HepG2 (cell line): Measurements from ENCODE around the gene PLA2R1. TPM values are rescaled to one million over a fixed set of nuclear protein-coding genes. Genes with fewer than 3 reads are reported as not detected.

Experiments used
- ADNP ChIP-seq: sonication (generic); formaldehyde crosslinking; IDR thresholded peaks from 2 replicates; pipeline ENCODE4 v1.4.0; 2020; ENCODE audit warnings: missing genetic modification reagents
- ATRX ChIP-seq: sonication (generic); formaldehyde crosslinking; IDR thresholded peaks from 2 replicates; pipeline ENCODE4 v1.4.0; 2020; ENCODE audit warnings: missing genetic modification reagents, borderline replicate concordance
- ELF3 ChIP-seq: IDR thresholded peaks from 2 replicates; pipeline ENCODE4 v1.6.1; 2016; ENCODE audit warnings: missing genetic modification reagents, missing compliant biosample characterization
- FIP1L1 ChIP-seq: fragments of 200-400 bp; formaldehyde crosslinking; IDR thresholded peaks from 2 replicates; pipeline ENCODE4 v1.6.1; 2018; ENCODE audit warnings: low read depth, mild to moderate bottlenecking, low read length, moderate library complexity, borderline replicate concordance; ENCODE audit not compliant: insufficient read depth
- HMGXB4 ChIP-seq, 2 experiments: sonication (generic) in 1 of 2; formaldehyde crosslinking in 1 of 2; IDR thresholded peaks; 2 replicates each; pipeline versions ENCODE4 v1.4.0 to v1.6.1; 2018 to 2020; ENCODE audit warnings: missing genetic modification reagents in 2 of 2, borderline replicate concordance in 1 of 2, low read depth in 1 of 2, mild to moderate bottlenecking in 1 of 2, missing biosample characterization in 1 of 2
- HNF1A ChIP-seq, 2 experiments: sonication (generic) in 1 of 2; formaldehyde crosslinking in 1 of 2; IDR thresholded peaks; 2 replicates each; pipeline versions ENCODE4 v1.4.0 to v1.6.1; 2016 to 2020; ENCODE audit warnings: borderline replicate concordance in 1 of 2, low read depth in 1 of 2, mild to moderate bottlenecking in 1 of 2, missing genetic modification reagents in 1 of 2
- NCOA2 ChIP-seq: sonication (generic); formaldehyde crosslinking; IDR thresholded peaks from 2 replicates; pipeline ENCODE4 v1.8.0; 2022; ENCODE audit warnings: inconsistent platforms
- NFIB ChIP-seq: sonication (generic); formaldehyde crosslinking; IDR thresholded peaks from 2 replicates; pipeline ENCODE4 v1.9.0; 2021; ENCODE audit warnings: missing genetic modification reagents, mild to moderate bottlenecking, borderline replicate concordance
- SRSF9 ChIP-seq: fragments of 200-400 bp; formaldehyde crosslinking; IDR thresholded peaks from 2 replicates; pipeline ENCODE4 v1.6.1; 2018; ENCODE audit warnings: borderline replicate concordance, mild to moderate bottlenecking, low read depth, low read length; ENCODE audit not compliant: insufficient read depth, poor library complexity, severe bottlenecking
- TMF1 ChIP-seq: sonication (generic); formaldehyde crosslinking; IDR thresholded peaks from 2 replicates; pipeline ENCODE4 v1.8.1; 2022; ENCODE audit warnings: low read depth, missing genetic modification reagents
- UBTF ChIP-seq: sonication (generic); formaldehyde crosslinking; IDR thresholded peaks from 2 replicates; pipeline ENCODE4 v1.4.0; 2020; ENCODE audit warnings: mild to moderate bottlenecking, missing genetic modification reagents
- ZFP91 ChIP-seq: sonication (generic); formaldehyde crosslinking; IDR thresholded peaks from 2 replicates; pipeline ENCODE4 v1.9.0; 2022; ENCODE audit warnings: missing genetic modification reagents, mild to moderate bottlenecking, borderline replicate concordance
- ZNF232 ChIP-seq: sonication (generic); formaldehyde crosslinking; IDR thresholded peaks from 2 replicates; pipeline ENCODE4 v1.4.0; 2020; ENCODE audit warnings: missing genetic modification reagents, borderline replicate concordance
- polyA plus RNA-seq, 8 experiments: library from polyadenylated mRNA; depleted of rRNA in 3 of 8; stranded (reverse) in 7 of 8; unstranded in 1 of 8; fragments of >200 nt; fragmentation: Illumina TruSeq in 4 of 8; extraction: Trizol in 4 of 8; gene quantifications; 2 replicates each; pipeline versions ENCODE4 v1.2.1 to v1.2.3, GENCODE V29; 2011 to 2016; ENCODE audit warnings: low read depth in 4 of 8, missing spikeins in 1 of 8, mixed read lengths in 1 of 8; ENCODE audit not compliant: insufficient read depth in 1 of 8
- total RNA-seq, 5 experiments: library from RNA; depleted of rRNA; stranded (reverse); fragments of >200 nt; fragmentation: Illumina TruSeq; extraction: Trizol; gene quantifications; 2 replicates each; pipeline ENCODE4 v1.2.3, GENCODE V29; 2016; ENCODE audit warnings: low read depth in 1 of 5

The PLA2R1 gene
- total and polyA plus RNA-seq, 2 of the 13 experiments (the other 11 are each of a cell fraction or from before 2014, with no cell fraction given) = not detected

- no peak for TF ChIP-seq NFIB (CRISPR knock-in tag)
- TF ChIP-seq FIP1L1 = no peak
- 0 out of 2 replicates have a peak, but pooled peaks have one; percentile 29 for TF ChIP-seq NCOA2 (CRISPR knock-in tag)
- TF ChIP-seq HNF1A (IDR thresholded peaks at IDR 0.05; ENCODE audit: low read depth) = no peak
- TF ChIP-seq HNF1A (CRISPR knock-in tag; IDR thresholded peaks at IDR 0.05; ENCODE audit: borderline replicate concordance) = no peak
- TF ChIP-seq TMF1 (CRISPR knock-in tag) = no peak
- peak; percentile 79 to 84 for TF ChIP-seq HMGXB4 (CRISPR knock-in tag; IDR thresholded peaks at IDR 0.05; ENCODE audit: borderline replicate concordance in 1 of 2, low read depth in 1 of 2)
- no peak for TF ChIP-seq ZNF232 (CRISPR knock-in tag)
- no peak for TF ChIP-seq SRSF9
- no peak for TF ChIP-seq ADNP (CRISPR knock-in tag)
- TF ChIP-seq ZFP91 (CRISPR knock-in tag) = peak; percentile 67; the same call in 1 of the 2 replicates
- TF ChIP-seq ELF3 (CRISPR knock-in tag) = 0 out of 2 replicates have a peak, but pooled peaks have one; percentile 39
- TF ChIP-seq ATRX (CRISPR knock-in tag) = no peak
- peak; percentile 46; the same call in 1 of the 2 replicates for TF ChIP-seq UBTF
These were observed 140.5 kb downstream of the PLA2R1 start (continued) for GRCh38 chr2:159921752-159922404.
